GM10248 (cell line): ENCODE results near the gene DYNLT2B.

ENCODE experiments used
- CTCF ChIA-PET: fragments of 300-600 bp; sonication (Branson Sonifier 250); formaldehyde crosslinking; extraction: SDS; loops from one replicate; lab custom pipeline; 2021; ENCODE audit warnings: antibody characterized with exemption; lab: Yijun Ruan, JAX
- POLR2A ChIA-PET: fragments of 350-650 bp; sonication (Branson Sonifier 250); formaldehyde crosslinking; extraction: SDS; loops from one replicate; lab custom pipeline; 2020; ENCODE audit warnings: antibody characterized with exemption; lab: Yijun Ruan, JAX
- DNase-seq: peaks from one replicate; pipeline ENCODE4 v3.0.0; 2012; ENCODE audit errors: extremely low spot score
- CTCF ChIP-seq: IDR thresholded peaks from 2 replicates; pipeline ENCODE4 v1.5.1; 2012; ENCODE audit warnings: mild to moderate bottlenecking, low read depth; ENCODE audit errors: extremely low read depth, missing control alignments, control extremely low read depth

Gene DYNLT2B

GRCh38 chr3:196268284-196269163, 49.5 kb downstream of the DYNLT2B start:
- ChIA-PET CTCF (interaction anchor here (0.7 to 4.0 kb wide), 6 partner anchors 12 to 28 kb away, joined by 3 to 16 read pairs (median 3); no protein-coding TSS in a partner anchor), POLR2A (interaction anchor here (0.5 kb wide), 1 partner anchor 363 kb away, joined by 3 read pairs; no protein-coding TSS in a partner anchor)
- DNase-seq = no peak
- no peak for TF ChIP-seq CTCF

- CTCF ChIA-PET = interaction anchor here (1.2 to 3.9 kb wide), 3 partner anchors 9 to 18 kb away, joined by 3 to 16 read pairs (median 4); no protein-coding TSS in a partner anchor
Measured at GRCh38 chr3:196263819-196264218, 54.2 kb downstream of the DYNLT2B start.

GRCh38 chr3:196260784-196261183, 57.3 kb downstream of the DYNLT2B start:
- DNase-seq = no peak
- ChIA-PET POLR2A (no interaction called here), CTCF (interaction anchor here (1.5 kb wide), 1 partner anchor 9 kb away, joined by 3 read pairs; no protein-coding TSS in a partner anchor)
- TF ChIP-seq CTCF = no peak

More at GRCh38 chr3:196263819-196264218, 54.2 kb downstream of the DYNLT2B start:
- POLR2A ChIA-PET = interaction anchor here (0.6 kb wide), 1 partner anchor 203 kb away, joined by 4 read pairs; no protein-coding TSS in a partner anchor
- no peak for TF ChIP-seq CTCF
- no peak for DNase-seq

GRCh38 chr3:196255776-196256175, 62.3 kb downstream of the DYNLT2B start:
- no peak for TF ChIP-seq CTCF
- POLR2A ChIA-PET = no interaction called here
- no peak for DNase-seq
- CTCF ChIA-PET = interaction anchor here (0.9 to 5.3 kb wide), 6 partner anchors 9 to 267 kb away, joined by 3 to 22 read pairs (median 3); no protein-coding TSS in a partner anchor

GRCh38 chr3:196254376-196255283, 63.4 kb downstream of the DYNLT2B start:
- POLR2A ChIA-PET = no interaction called here
- CTCF ChIA-PET = interaction anchor here (0.6 to 5.3 kb wide), 28 partner anchors 10 to 268 kb away, joined by 3 to 22 read pairs (median 4); partner anchors contain the start of gene DYNLT2B
- DNase-seq = no peak
- TF ChIP-seq CTCF = no peak
